Stimulated activated naive B cell treated with anti-CD40 and anti-IgM and Interleukin-4, amounts not matched to agents 10 μg/mL and 1 μg/mL and 100 μg/mL, for 72 hours (primary cell): ENCODE data around the gene TINCR.
A peak's percentile ranks its signal among the peaks of the same experiment; 100 is the strongest.
"Not testable (repeated sequence)": the region's sequence is repeated elsewhere in the genome, so short reads cannot be mapped to it uniquely, and the experiment has no call there.

Source experiments
- ATAC-seq, 2 donors: fragments of 150-1000 bp; cut with Tn5 transposase; replicated peaks; 2 replicates each; pipeline ENCODE4 v1.10.0; 2021; ENCODE audit warnings: moderate library complexity in 1 of 2
- DNase-seq: peaks from one replicate; pipeline ENCODE4 v3.0.0; 2021
- H3K27ac Mint-ChIP-seq: one replicate; pipeline ENCODE4 v1.8.0; 2022; ENCODE audit warnings: mild to moderate bottlenecking, mixed read lengths
- H3K27me3 Mint-ChIP-seq, 2 donors: one replicate each; pipeline ENCODE4 v1.8.0; 2022; ENCODE audit warnings: mixed read lengths in 2 of 2
- H3K36me3 Mint-ChIP-seq, 2 donors: one replicate each; pipeline ENCODE4 v1.8.0; 2022; ENCODE audit warnings: mixed read lengths in 2 of 2, mild to moderate bottlenecking in 1 of 2
- H3K4me1 Mint-ChIP-seq, 2 donors: one replicate each; pipeline ENCODE4 v1.8.0; 2022; ENCODE audit warnings: mixed read lengths in 2 of 2, mild to moderate bottlenecking in 1 of 2
- H3K4me3 Mint-ChIP-seq, 2 donors: one replicate each; pipeline ENCODE4 v1.8.0; 2022; ENCODE audit warnings: mild to moderate bottlenecking in 2 of 2, mixed read lengths in 2 of 2, moderate library complexity in 1 of 2
- H3K9me3 Mint-ChIP-seq, 2 donors: one replicate each; pipeline ENCODE4 v1.8.0; 2022; ENCODE audit warnings: mixed read lengths in 2 of 2, mild to moderate bottlenecking in 1 of 2

The TINCR gene

DNA sequence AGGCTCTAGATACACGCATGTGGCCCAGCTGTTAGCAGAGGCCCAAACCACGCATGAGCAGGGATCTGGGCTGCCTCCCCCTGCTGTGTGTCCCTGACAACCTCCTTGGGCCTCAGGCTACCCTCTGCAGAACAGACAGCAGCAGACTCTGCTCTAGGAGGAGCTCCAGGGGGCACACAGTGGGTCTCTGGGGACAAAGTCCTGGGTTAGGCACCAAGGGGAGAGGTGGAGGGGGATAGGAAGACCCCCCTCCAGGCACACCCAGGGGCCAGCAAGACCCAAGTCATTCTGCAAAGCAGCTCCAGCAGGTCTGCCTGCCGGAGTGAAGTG lies 8.0 kb downstream of the TINCR start:
- ATAC-seq (peak in 1 of 2 donors; percentile 18), DNase-seq (no peak)
- peaks cover 0 to 2% of the 10 kb centered on the region in 2 donors for H3K4me1 Mint-ChIP-seq
- H3K27ac Mint-ChIP-seq: no peak overlapping the region
- peaks cover 11 to 15% of the 10 kb centered on the region in 2 donors for H3K36me3 Mint-ChIP-seq
- H3K4me3 Mint-ChIP-seq: no peak overlapping the region
- H3K27me3 Mint-ChIP-seq: peaks cover 28 to 54% of the 10 kb centered on the region in 2 donors
- peaks cover 10 to 16% of the 10 kb centered on the region in 2 donors for H3K9me3 Mint-ChIP-seq

DNA sequence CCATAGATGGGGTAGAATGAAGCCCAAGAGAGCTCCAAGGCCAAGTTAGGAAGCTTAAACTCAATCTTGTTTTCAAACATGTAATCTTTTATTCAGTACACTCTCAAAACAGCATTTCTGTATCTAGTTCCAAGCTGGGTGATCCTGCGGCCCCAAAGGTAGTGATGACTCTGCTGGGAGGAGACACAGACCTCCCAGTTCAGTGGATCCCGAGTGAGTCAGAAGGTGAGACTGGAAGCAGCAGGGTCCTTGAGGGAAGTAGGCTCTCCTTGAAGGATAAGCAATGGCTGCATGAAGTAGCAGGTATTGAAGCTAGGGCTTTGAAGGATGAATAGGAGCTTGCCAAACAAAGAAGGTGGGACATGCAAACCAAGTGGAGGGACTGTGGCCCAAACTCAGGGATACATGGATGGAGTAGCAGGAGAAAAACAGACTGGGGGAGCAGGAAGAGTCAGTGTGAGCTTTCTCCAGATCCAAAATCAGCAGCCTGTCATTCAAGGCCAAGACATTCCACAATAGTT lies 9.6 kb downstream of the TINCR start:
- no peak overlapping the region for H3K4me3 Mint-ChIP-seq
- H3K27me3 Mint-ChIP-seq: peaks cover 27 to 51% of the 10 kb centered on the region in 2 donors
- peaks cover 10 to 16% of the 10 kb centered on the region in 2 donors for H3K9me3 Mint-ChIP-seq
- H3K4me1 Mint-ChIP-seq: peaks cover 0 to 2% of the 10 kb centered on the region in 2 donors
- DNase-seq (no peak), ATAC-seq (no peak)
- H3K27ac Mint-ChIP-seq: no peak overlapping the region
- peaks cover 11 to 15% of the 10 kb centered on the region in 2 donors for H3K36me3 Mint-ChIP-seq

DNA sequence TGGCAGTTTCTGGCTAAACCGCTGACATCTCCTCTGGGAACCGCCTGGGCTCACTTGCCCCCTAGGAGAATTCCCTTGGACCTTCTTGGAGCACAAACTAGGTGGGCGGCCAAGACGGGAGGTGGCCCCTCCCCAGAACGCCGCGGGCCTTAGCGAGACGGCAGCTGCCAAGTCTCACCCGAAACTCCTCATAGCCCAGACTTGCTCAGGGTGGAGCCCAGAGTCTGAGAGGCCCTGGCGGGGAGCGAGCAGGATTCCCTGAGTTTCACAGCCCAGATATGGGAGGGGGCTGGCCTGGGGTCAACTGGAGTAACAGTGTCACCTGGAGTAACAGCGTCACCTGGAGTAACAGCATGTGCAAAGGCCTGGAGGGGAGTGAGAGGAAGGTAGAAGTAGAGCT lies 10.1 kb downstream of the TINCR start:
- Mint-ChIP-seq H3K4me3 (no peak overlapping the region), H3K36me3 (peaks cover 11 to 15% of the 10 kb centered on the region in 2 donors), H3K9me3 (peaks cover 10 to 16% of the 10 kb centered on the region in 2 donors), H3K27ac (no peak overlapping the region), H3K4me1 (peaks cover 0 to 2% of the 10 kb centered on the region in 2 donors), H3K27me3 (peaks cover 23 to 46% of the 10 kb centered on the region in 2 donors)
- DNase-seq: no peak
- ATAC-seq: no peak

DNA sequence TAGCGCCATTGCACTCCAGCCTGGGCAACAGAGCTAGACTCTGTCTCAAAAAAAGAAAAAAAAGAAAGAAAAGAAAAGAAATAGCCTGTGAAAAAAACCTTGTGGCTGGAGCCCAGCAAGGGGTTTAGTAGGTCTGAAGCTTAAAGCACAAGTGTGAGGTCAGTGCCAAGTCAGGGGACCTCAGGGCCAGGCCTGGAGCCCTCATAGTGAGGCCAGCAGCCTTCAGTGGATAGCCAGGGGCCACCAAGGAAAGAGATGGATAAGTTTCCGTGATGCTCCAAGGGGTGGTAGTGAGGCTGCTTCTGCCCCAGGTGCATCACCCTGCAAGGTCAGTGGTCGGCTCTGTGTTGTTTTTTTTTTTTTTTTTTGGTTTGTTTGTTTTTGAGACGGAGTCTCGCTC lies 12.9 kb downstream of the TINCR start:
- no peak overlapping the region for H3K4me3 Mint-ChIP-seq
- ATAC-seq: no peak
- peaks cover 0 to 2% of the 10 kb centered on the region in 2 donors for H3K4me1 Mint-ChIP-seq
- H3K9me3 Mint-ChIP-seq: peaks cover 5 to 6% of the 10 kb centered on the region in 2 donors
- DNase-seq: no peak
- peaks cover 2 to 3% of the 10 kb centered on the region in 2 donors for H3K36me3 Mint-ChIP-seq
- H3K27ac Mint-ChIP-seq: no peak overlapping the region
- H3K27me3 Mint-ChIP-seq: peaks cover 38 to 42% of the 10 kb centered on the region in 2 donors

DNA sequence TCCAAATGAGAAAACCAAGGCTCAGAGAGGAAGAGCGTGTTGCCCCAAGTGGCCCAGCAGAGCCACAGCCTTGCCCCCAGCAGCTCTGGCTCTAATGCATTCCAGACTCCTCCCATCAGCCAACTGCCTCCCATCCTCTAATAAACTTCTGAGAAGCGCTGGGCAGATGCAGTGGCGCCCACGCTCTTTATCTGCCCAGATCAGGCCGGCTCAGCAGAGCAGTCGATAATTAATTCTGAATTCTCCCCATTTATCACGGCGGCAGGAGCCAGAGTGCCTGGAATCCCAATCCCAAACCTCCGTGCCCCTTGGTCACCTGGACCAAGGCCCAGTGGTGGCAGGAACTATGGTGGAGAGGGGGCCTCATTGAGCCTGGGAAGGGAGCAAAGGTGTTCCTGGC lies 13.9 kb downstream of the TINCR start:
- no peak overlapping the region for H3K27ac Mint-ChIP-seq
- H3K4me3 Mint-ChIP-seq: no peak overlapping the region
- peaks cover 2 to 3% of the 10 kb centered on the region in 2 donors for H3K36me3 Mint-ChIP-seq
- no peak for ATAC-seq
- DNase-seq: no peak
- peaks cover 0 to 2% of the 10 kb centered on the region in 2 donors for H3K4me1 Mint-ChIP-seq
- peaks cover 39 to 45% of the 10 kb centered on the region in 2 donors for H3K27me3 Mint-ChIP-seq
- peaks cover 5 to 6% of the 10 kb centered on the region in 2 donors for H3K9me3 Mint-ChIP-seq

DNA sequence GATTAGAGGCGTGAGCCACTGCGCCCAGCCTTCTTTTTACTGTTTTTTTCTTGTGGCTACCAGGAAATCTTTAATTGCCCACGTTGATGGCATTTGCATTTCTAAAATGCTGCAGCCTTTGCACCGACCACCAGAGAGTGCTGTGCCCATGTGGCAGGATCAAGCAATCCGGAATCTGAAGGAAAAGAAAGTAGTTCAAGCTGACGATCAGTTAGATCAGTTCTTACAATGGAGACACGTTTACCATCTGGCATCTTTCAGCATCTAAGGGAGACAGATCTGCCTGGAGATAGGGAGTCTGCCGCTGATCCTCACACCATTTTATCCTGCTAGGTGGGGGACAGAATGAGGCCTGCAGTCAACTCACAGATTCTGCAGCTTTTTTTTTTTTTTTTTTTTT lies 19.9 kb downstream of the TINCR start:
- H3K27me3 Mint-ChIP-seq: peaks cover 25 to 29% of the 10 kb centered on the region in 2 donors
- H3K4me1 Mint-ChIP-seq: no peaks in the 10 kb centered on the region
- ATAC-seq (peak in 1 of 2 donors; percentile 27), DNase-seq (no peak)
- H3K27ac Mint-ChIP-seq: no peak overlapping the region
- H3K36me3 Mint-ChIP-seq: no peaks in the 10 kb centered on the region
- no peaks in the 10 kb centered on the region for H3K9me3 Mint-ChIP-seq
- H3K4me3 Mint-ChIP-seq: no peak overlapping the region

DNA sequence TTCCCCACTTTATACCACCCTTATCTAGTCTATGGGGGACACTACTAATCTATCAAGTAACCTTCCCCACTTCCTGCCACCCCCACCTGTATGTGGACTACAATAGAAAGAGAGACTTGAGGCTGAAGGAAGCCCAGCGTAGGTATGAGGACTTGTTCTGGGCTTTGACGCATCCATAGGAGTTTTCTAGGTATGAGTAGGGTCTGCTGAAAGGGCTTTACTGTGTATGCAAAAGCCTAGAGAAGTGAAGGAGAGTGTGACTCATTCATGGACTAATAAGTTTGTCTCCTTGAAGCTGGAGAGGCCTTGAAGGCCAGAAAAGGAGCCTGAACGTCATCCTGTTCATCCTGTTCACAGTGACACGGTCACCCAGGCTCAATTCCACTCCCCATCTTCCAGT lies 21.8 kb downstream of the TINCR start:
- Mint-ChIP-seq H3K4me3 (no peak overlapping the region), H3K27me3 (peaks cover 15 to 30% of the 10 kb centered on the region in 2 donors)
- peak in 1 of 2 donors; percentile 43 for ATAC-seq

DNA sequence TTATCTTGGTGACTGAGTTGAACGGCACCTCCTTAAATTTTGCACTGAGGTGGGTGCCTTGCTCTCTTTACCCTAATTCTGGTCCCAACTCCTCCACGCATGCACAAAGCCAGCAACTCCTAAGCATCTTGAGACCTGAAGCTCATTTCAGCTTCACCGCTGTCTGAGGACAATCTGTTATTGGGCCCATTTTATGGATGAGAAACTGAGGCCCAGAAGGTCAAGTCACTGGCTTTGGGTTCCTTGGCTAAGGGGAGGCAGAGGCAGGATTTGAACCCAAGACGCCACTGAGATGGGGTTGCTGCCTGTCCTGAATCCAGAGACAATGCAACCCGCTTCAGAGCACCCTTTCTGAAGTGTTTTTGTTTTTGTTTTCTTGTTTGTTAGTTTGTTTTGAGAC lies 22.7 kb downstream of the TINCR start:
- Mint-ChIP-seq H3K36me3 (no peaks in the 10 kb centered on the region), H3K27me3 (peaks cover 14 to 28% of the 10 kb centered on the region in 2 donors), H3K27ac (no peak overlapping the region), H3K4me1 (no peaks in the 10 kb centered on the region), H3K9me3 (no peaks in the 10 kb centered on the region), H3K4me3 (no peak overlapping the region)
- DNase-seq (no peak), ATAC-seq (no peak)

More for the DNA sequence above, 21.8 kb downstream of the TINCR start:
- Mint-ChIP-seq H3K36me3 (no peaks in the 10 kb centered on the region), H3K9me3 (no peaks in the 10 kb centered on the region), H3K4me1 (no peaks in the 10 kb centered on the region), H3K27ac (no peak overlapping the region)
- no peak for DNase-seq

DNA sequence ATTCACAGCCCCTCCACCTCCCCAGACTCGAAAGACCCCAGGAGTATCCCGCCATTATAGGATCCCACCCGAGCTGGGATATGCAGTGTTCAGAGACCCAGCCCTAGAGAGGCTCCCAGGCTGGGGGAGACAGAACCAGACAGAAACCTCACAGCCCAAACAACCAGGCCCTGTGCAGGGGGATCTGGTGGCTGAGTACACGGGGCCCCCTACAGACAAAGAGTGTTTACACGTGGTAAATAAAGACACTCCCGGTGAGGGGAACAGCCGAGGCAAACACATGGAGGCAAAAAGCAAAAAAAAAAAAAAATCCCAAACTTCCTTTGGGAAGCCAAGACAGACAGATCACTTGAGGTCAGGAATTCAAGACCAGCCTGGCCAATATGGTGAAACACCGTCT lies 25.1 kb downstream of the TINCR start:
- DNase-seq: no peak
- Mint-ChIP-seq H3K27ac (no peak overlapping the region), H3K36me3 (peaks cover 0 to 2% of the 10 kb centered on the region in 2 donors), H3K4me3 (no peak overlapping the region), H3K27me3 (peaks cover 17 to 39% of the 10 kb centered on the region in 2 donors), H3K9me3 (no peaks in the 10 kb centered on the region), H3K4me1 (no peaks in the 10 kb centered on the region)
- ATAC-seq: no peak

DNA sequence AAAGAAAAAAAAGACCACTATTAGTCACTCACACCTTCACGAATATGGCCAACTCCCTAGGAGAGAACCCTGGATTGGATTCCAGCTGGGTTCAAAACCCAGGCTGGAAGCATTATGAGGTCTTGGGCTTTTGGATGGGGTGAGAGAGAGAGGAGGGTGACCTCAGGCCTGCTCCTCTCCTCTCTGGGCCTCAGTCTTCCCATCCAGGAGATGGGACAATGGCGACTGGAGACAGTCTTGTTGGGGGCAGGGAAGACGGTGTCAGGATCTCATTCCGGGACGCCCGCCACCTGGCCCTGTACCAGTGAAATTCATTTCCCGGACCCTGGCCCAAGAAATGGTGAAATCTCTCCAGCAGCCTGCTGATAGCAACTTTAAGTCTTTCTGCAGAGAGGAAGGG lies 26.3 kb downstream of the TINCR start:
- Mint-ChIP-seq H3K4me1 (no peaks in the 10 kb centered on the region), H3K27ac (no peak overlapping the region), H3K4me3 (no peak overlapping the region), H3K9me3 (no peaks in the 10 kb centered on the region), H3K36me3 (peaks cover 0 to 2% of the 10 kb centered on the region in 2 donors), H3K27me3 (peaks cover 13 to 38% of the 10 kb centered on the region in 2 donors)
- no peak for DNase-seq
- no peak for ATAC-seq

DNA sequence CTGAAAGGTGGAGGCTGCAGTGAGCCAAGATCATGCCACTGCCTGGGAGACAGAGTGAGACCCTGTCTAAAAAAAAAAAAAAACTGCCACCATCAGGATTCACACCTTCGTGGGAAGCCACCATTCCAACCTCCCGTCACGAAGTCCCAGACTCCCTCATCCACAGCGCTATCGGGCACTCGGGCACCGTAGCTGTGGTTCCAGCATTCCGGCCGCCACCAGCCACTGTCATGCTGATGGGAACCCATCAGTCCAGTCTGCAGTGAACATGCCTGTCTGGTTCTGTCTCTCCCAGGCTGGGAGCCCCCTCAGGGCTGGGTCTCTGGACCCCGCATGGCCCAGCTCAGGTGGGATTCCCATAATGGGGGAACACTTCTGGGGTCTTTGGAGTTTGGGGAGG lies 27.5 kb downstream of the TINCR start:
- H3K4me3 Mint-ChIP-seq: no peak overlapping the region
- ATAC-seq: no peak
- H3K9me3 Mint-ChIP-seq: peaks cover 5 to 7% of the 10 kb centered on the region in 2 donors
- no peaks in the 10 kb centered on the region for H3K4me1 Mint-ChIP-seq
- no peak for DNase-seq
- H3K36me3 Mint-ChIP-seq: peaks cover under 1 to 2% of the 10 kb centered on the region in 2 donors
- H3K27me3 Mint-ChIP-seq: peaks cover 19 to 47% of the 10 kb centered on the region in 2 donors
- no peak overlapping the region for H3K27ac Mint-ChIP-seq

DNA sequence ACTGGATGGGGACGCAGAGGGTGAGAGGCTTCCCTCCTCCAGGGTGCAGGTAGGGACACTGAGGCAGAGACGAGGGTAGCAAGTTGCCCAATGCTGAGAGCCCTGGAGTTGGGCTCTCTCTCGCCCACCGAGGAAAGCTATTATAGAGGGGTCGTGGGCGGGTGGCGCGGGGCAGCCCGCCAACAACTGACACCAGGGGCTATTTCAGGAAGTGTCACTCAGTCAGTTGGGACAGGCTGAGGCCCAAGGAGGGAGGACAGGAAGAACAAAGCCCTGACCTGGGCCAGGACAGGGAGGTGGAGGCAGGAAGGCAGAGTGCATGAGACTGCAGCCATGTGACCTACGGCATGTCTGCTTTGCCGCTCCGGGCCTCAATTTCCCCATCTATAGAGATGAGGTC lies 29.9 kb downstream of the TINCR start:
- no peak for DNase-seq
- Mint-ChIP-seq H3K9me3 (peaks cover 14 to 16% of the 10 kb centered on the region in 2 donors), H3K4me3 (no peak overlapping the region), H3K4me1 (no peaks in the 10 kb centered on the region), H3K27ac (no peak overlapping the region), H3K27me3 (peaks cover 28 to 54% of the 10 kb centered on the region in 2 donors), H3K36me3 (peaks cover 6 to 11% of the 10 kb centered on the region in 2 donors)
- ATAC-seq: no peak

DNA sequence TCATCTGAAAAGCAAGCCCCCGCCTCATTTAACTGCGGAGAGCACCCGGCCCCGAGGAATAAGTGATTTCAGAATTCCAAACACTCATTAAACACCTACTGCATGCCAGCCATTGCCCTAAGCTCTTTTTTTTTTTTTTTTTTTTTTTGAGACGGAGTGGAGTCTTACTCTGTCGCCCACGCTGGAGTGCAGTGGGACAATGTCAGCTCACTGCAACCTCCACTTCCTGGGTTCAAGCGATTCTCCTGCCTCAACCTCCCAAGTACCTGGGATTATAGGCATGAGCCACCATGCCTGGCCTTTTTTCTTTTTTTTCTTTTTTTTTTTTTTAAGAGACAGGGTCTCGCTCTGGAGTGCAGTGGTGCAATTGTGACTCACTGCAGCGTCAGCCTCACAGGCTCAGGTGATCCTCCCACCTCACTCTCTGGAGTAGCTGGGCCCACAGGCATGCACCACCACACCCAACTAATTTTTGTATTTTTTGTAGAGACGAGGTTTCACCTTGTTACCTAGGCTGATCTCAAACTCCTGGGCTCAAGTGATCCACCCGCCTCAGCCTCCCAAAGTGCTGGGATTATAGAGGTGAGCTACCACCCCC lies 30.7 kb downstream of the TINCR start:
- Mint-ChIP-seq H3K27me3 (peaks cover 28 to 49% of the 10 kb centered on the region in 2 donors), H3K36me3 (peaks cover 6 to 11% of the 10 kb centered on the region in 2 donors), H3K9me3 (peaks cover 16% of the 10 kb centered on the region in 2 donors)
- not testable (repeated sequence) for ATAC-seq, H3K27ac Mint-ChIP-seq, H3K4me1 Mint-ChIP-seq, H3K4me3 Mint-ChIP-seq, DNase-seq

DNA sequence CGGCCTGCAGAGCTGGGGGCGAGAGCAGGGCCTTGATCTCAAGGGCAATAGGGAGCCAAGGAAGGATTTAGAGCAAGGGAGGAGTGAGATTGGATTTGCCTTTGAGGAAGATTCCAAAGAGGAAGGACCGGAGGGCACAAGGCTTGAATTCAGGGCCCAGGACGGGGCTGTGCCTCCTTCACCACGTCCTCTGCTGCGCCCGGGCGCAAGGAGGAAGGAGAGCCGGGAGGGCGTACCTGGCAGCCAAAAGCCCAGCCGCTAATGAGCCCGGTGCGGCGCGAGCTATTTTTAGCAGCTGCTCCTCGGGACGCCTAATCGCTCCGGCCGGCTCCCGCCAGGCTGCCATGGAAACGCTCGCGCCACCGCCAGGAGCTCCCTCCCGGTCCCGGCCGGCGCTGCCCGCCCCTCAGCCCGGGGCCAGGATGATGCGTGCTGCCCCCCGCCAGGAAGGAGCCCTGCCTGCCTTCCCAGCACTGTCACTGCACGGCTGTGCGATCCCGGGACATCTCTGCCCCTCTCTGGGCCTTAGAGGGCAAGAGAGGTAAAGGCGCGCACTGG lies 31.3 kb downstream of the TINCR start:
- Mint-ChIP-seq H3K9me3 (peaks cover 16% of the 10 kb centered on the region in 2 donors), H3K4me1 (no peaks in the 10 kb centered on the region), H3K27me3 (peaks cover 28 to 46% of the 10 kb centered on the region in 2 donors), H3K4me3 (no peak overlapping the region), H3K27ac (no peak overlapping the region), H3K36me3 (peaks cover 6 to 11% of the 10 kb centered on the region in 2 donors)
- ATAC-seq: no peak
- DNase-seq: no peak
